NCI-H1092 treated with DMSO at 0.1 percent for 48 hours (cell line): ENCODE measurements around the gene IFNAR2.
A peak's percentile ranks its signal among the peaks of the same experiment; 100 is the strongest.

Source experiments
- DNase-seq: peaks from one replicate; lab custom pipeline; 2025; lab: John Stamatoyannopoulos, UW

Gene IFNAR2

DNA sequence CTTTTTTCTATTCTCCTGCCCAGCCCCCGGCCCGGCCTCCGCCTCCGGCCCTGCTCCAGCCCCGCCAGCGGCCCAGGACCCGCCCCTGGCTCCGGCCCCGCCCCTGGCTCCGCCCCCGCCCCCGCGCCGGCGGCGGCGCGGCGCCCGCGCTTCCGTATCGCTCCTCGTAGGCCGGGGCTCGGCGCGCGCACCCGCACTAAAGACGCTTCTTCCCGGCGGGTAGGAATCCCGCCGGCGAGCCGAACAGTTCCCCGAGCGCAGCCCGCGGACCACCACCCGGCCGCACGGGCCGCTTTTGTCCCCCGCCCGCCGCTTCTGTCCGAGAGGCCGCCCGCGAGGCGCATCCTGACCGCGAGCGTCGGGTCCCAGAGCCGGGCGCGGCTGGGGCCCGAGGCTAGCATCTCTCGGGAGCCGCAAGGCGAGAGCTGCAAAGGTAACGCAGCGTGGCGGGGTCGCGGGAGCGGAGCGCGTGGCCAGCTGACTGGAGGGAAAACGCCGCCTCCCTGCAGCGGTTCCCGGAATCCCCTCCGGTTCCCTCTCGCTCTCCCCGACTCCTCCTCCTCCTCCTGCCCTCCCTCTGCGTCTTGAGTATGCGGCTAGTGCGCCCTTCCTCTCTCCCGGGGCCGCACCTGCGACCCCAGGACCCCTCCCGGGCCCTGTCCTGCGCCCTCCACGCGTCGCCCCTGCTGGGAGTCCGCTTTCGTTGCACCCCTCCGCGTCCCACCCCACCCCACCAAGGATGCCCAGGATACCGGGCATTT lies at the start of gene IFNAR2:
TSS of gene IFNAR2 (plus strand) at position 155 of the 761 bp plus-strand sequence. CDS start 11,985 bp downstream, outside the sequence.
- DNase-seq, result peak; percentile 65

DNA sequence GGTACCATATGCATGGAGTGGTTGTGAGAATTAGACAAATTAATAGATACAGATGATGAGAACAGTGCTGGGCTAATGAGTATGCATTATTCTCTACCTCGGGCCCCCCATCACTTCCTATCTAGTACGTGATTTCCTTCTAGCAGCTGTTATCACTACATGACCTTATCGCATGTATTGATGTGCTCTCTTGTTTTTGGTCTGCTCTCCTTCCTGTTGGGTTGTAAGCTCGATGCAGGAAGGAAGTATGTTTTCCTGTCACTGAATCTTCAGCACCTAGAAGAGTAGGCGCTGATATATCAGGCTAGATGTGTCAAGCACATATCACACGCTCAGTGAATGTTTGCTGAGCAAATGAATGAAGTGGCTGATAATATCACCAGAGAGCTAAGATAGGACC lies 43.9 kb upstream of the IFNAR2 start:
- DNase-seq, result no peak

DNA sequence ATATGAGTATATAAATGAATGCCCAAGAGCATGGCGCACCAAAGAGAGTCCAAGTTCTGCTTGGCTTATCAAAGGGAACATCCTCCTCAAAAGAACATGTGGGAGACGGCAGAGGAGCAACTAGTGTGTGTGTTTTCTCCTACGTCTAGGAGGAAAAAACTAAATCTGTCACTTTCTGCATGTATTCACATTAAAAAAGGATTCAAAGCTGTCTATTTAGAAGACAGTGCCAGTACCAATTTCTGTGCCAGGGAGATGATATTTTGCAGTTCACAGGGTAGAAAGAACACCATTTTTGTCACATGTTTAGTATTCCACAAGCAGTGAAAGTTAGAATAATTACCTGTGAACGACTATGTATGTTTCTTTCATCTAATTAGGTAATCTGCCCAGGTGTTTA lies 42.5 kb upstream of the IFNAR2 start:
- no peak for DNase-seq

DNA sequence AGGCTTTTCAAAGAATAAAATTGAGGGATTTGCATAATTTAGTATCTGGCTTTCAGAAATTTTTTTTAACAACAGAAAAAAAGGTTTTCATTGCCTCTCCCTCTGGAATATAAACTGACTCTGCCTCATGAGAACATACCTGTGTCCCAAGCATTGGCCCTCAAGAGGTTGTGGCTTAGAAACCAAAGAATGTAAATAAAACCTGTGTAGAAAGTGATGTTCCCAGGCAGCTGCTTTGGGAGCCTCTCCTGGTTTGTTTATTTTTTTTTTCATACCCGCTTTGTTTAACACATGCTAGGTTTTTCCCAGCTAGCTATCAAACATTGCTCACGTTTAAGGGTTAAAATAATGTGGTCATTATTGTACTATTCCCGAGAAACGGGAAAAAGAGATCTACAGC lies 40.5 kb upstream of the IFNAR2 start:
- no peak for DNase-seq

DNA sequence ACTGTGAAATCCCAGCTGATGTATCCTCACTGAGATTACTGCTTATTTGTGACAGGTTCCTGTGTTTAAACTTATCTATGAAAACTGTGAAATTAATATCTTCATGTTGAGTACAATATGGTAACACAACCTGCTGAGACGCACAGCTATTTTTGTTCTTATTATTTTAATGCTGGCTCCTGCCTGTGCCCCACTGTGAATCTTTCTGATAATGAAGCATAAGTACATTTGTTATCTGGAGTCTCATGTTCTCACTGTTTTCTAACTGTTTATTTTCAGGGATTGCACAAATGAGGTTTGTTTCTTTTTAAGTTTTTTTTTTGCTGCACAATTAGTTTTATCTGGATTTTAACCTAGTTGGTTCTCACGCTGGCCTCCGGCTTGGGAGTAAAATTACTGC lies 39.9 kb upstream of the IFNAR2 start:
- no peak for DNase-seq

DNA sequence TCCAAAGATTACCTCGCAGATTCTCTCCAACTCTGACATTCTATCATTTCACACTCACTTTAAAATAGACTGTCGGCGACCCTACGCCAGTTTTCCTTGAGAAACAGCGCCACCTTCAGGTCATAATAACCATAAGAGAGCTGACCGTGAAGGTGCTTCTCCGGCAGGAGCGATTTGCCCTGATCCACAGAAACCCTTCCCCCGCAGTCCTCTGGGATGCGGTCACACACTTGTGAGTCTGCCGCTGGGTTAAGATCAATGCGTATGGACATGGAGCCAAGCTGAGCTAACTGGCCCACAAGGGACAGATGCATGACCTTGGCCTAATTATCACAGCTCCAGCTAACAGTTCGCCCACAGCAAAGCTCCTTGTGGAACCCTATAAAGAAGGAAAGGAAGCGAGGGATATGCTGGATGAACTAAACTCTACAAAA lies 32.8 kb upstream of the IFNAR2 start:
- peak; percentile 60 for DNase-seq

DNA sequence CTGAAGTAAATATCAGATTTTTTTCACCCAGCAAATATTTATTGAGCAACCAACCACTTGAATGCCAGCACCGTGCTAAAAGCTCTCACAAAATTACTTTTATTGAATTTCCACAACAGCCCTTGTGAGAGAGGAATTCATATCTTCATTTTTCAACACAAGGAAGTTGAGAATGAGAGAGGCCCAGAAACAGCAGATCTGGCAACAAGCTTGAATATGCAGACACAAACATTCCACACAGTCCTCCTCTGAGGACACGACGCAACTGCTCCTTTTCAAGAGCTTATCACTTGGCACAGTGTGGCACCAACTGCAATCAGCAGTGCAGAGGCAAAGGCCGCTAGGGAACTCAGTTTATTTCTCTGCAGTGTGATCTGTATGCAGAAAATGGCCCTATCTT lies 32.2 kb upstream of the IFNAR2 start:
- no peak for DNase-seq

DNA sequence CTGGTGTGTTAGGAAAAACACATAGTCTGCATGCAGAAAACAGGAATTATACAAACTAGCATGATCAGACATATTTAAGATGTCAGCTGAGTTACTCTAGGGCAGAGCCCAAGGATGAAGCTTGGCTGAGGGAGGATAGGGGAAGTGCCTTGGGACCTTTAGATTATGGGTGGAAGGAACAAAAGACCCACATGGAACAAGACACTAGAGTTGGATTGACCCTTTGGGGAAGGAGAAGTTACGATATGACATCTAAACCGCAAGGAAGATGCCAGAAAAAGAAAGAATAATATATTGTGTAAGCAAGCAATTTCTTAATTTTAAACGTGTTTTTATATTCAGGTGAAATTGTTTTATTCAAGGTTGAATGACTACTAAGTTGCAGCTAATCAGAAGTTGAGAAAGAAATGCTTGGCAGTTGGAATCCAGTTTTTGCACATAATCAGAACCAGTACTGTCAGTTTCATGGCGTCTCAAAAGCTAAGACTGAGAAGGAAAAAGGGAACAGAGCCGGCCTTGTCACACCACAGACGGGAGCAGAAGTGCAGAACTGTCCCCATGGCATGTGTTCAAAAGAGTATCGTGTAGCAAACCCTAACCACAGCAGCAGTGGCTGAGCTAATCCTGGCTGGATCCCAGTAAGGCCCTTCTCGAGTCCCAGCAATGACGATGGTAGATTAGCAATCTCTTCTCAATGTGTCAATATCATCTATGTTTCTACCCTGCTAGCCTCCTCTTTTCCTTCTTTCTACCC lies 31.2 kb upstream of the IFNAR2 start:
- DNase-seq, result no peak

DNA sequence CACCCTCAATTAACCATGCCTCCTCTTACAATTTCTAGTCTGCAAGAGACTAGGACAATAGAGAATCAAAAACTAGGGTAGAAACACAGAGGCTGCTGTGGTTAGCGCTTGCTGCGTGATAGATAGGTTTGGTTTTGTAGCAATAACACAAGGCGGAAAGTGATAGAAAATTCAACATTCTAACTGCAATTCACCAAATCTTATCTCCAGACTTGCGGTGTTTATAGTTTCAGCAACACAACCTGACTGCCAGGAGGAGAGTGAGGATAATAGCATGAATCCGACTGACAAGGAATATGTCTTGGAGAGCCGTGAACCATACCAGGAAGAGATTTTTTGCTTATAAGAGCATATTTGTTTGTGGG lies 30.7 kb upstream of the IFNAR2 start:
- DNase-seq, result no peak

DNA sequence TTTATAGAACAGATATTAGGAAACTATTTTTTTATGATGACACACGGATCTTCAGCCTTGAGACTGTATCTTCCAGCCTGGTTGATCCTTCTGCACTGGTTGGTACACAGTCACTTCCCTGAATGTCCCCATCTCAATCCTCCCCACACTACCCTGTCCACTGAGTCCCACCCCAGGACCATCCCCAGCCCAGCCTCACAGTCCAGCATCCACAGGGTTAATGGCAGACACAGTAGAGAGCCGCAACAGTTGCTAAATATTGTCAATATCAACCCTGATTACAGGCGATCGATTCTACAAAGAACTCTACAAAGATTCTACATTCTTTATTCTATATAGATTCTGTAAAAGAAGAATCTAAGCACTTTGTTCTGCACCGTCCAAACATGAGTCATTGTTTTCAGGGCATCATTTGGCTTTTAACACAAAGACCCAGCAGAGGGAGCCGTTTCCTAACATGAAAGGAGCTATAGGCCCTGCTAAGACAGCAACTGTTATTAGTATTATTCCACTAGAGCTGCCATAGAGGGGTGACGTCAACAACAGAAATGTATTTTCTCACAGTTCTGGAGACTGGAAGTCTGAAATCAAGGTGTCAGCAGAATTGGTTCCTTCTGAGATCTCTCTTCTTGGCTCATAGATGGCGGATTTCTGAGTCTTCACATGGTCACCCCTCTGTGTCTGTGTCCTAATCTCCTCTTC lies 30.1 kb upstream of the IFNAR2 start:
- peak; percentile 70 for DNase-seq

DNA sequence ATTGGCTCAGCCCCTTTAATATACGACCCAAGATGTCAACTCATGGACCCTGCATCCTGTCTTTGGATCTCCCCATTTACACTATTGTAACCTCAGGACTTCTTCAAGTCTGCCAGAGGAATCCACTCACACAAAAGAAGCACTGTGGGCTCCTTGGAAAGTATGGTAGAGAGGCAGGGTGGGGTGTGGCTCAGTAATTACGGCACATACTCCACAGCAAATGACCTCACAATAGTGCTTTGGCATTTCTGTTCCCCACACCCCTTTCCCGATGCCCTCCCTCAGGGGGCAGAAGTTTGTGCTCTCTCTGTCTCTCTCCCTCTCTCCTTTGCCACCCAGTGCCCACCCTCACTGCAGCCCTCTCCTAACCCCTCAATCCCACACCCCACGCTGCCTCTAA lies 27.8 kb upstream of the IFNAR2 start:
- no peak for DNase-seq

DNA sequence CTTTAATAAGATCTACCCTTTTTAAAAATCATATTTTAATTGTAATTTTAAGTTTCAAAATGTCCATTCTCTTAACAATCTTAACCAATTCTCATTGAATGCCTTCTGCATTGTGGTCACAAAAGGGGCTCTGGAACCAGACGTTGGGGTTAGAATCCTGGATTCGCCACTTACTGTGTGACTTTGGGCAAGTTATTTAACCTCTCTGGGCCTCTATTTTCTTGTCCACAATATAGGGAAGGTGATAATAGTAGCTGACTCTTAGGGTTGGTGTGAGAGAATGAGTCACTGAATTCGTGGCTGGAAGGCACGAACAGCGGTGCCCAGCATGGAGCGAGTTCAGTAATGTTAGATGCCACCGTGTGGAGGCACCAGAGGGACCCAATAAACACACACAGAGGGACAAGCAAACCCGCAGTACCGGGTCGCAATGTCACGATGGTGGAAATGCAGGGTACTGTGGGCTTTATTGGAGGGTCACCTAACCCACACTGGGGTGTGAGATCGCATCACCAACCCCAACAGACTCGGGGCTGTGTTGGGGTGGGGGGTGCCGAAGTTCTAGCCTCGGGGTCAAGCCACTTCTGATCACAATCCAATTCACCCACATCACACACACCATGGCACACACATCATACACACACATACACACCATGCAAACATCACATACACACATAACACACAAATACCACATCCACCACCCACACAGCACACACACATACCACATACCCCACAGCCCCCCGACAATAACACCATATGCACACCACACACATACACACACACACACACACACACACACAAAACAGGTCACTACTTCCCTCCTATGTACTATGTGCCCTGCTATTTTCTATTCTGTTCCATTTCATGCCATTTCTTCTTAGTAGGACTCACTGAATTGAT lies 27.0 kb upstream of the IFNAR2 start:
- DNase-seq, result no peak

DNA sequence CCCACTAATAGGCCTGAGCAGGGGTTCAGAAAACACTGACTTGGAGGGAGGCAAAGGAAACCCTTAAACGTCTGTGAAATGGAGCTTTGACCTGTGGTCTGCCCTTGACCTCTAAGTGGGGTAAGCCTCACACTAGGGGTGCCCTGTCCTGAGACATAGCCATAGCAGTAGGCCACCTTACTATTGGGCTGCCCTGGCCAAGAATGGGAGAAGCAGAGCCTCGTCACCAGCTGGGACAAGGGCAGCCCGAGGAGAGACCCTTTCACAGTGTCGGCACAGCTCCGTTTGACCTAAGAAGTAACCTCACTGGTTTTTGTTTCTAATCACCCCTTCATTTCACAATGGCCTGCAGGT lies 26.4 kb upstream of the IFNAR2 start:
- DNase-seq, result no peak

DNA sequence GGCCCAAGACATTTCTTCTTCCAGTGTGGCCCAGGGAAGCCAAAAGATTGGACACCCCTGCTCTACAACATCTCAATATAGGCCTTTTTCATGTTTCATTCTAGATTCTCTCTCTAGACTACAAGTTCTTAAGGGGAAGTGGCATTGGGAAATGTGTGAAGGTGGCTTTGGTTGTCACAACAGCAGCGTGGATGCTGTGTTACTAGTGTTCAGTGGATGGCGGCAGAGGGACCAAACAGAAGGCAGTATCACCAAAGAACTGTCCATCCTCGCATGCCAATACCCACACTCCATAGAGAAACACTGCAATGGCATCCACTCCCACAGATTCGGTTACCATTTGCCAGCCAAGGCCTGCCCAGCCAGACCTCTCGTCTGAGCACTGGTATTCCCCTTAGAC lies 24.3 kb upstream of the IFNAR2 start:
- DNase-seq, result no peak

DNA sequence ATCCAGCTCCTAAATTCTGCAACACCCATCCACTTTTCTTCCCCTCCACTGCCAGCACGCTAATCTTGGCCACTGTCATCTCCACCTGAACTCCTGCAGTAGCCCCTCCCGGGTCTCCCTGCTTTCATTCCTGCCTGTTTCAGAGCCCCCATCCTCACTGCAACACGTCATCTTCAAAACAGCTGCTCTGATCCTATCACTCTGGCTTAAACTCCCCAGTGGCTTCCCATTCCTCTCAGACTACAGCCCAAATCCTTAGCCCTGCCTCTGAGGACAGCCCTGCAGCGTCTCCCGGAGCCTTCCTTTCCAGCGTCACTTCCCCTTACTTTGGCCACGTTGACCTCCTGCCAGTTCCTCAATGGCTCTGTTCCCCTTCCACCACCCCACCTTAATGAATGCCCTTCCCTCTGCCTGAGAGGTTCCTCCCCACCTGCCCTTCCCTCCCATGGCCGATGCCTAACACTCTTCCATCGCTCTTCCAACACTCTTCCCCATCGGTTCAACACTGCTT lies 22.9 kb upstream of the IFNAR2 start:
- DNase-seq, result no peak

DNA sequence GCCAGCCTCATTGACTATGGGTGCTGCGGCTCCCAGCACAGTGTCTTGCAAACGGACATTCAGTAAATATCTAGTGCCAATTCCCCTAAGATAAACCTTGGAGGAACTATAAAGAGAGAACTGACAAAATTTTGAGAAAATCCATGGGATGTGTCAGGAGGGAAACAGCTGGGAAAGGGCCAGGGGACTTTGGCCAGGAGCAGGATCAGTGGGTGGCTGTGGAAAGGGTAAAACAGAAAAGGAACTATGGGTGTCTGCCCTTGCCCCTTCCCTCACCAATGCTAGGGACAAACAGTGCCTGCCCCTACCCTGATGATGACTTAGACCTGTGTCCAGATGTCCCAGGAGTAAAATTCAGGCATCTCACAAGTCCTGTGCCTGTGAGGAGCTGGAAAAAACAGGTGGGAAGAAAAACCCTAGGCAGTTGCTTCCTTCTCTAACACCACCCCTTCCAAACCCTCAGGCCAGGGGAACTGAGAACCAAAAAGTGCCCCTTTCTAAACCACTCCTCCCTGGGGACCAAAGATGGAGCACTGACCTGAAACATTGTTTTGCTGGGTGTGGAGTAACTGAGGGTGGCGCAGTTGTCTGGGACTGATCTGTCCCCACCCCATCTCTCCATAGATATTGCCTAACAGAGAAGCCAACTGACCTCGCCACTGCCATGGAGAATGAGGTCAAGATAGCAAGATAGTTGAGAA lies 22.1 kb upstream of the IFNAR2 start:
- no peak for DNase-seq

DNA sequence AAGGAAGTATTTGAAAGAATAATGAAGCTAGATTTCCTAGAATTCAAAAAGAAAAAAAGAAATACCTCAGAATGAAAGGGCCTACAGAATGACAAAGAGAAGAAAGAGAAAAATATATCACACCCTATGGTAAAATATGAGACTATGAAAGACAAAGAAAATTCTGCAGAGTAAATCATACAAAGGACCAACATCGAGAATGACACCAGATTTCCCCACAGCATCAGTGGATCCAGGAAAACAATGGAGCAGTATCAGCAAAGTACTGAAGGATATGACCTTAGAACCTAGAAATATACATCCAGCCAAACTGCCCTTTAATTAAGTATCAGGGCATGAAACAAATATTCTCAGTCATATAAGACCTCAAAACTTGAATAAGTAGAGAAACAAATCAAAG lies 21.2 kb upstream of the IFNAR2 start:
- no peak for DNase-seq

DNA sequence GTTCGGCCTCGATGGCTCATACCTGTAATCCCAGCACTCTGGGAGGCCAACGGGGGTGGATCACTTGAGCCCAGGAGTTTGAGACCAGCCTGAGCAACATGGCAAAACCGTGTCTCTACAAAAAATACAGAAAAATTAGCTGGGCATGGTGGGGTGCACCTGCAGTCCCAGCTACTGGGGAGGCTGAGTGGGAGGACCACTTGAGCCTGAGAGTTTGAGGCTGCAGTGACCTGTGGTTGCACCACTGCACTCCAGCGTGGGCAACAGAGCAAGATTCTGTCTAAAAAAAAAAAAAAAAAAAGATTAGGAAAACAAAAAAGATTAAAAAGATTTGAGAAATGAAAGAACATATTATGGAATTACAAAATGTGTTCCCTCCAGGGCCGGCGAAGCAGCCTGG lies 18.4 kb upstream of the IFNAR2 start:
- no peak for DNase-seq

DNA sequence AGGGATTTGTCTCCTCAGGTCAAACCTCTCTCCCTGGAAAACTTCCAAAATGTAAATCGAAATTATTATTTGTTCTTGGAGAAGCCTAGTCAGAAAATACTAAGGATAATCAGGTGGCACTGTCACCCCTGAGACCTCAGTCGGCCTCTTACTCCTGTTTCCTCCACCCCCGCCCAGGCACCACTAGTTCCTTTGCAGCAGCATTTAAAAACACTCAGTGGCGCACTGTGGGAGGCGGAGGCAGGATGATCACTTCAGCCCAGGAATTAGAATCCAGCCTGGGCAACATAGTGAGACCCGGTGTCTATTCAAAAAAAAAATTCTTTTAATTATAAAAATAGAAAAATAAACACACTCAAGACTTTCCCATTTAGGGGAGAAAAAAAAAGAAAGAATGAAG lies 18.0 kb upstream of the IFNAR2 start:
- DNase-seq, result no peak

DNA sequence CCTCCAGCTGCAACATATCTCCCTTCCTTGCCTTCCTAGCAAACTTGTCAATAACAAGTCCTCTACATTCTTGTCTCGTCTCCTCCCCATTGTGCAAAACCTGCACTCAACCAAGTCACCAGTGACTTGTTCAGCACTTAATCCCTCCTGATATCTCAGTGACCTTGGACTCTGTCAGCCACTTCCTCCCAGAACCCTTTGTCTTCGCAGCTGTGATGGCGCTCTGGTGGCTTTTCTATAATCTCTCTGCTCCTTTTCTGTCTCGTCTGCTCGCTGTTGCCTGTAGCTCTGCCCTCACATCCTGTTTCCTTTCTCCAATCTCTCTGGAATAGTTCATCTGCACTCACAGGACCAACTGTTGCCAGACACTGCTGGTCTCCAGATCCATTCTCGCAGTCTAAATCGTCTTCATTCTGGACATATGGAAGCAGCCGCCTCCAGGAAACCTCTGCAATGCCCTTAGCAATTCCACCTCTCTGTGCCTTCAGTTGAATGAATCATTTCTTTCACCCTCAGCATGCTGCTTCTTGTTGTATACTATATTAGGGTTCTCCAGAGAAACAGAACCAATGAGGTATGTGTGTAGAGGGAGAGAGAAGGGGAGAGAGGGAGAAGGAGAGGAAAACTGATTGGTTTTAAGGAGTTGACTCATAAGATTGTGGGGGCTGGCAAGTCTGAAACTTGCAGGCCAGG lies 17.4 kb upstream of the IFNAR2 start:
- DNase-seq, result no peak

DNA sequence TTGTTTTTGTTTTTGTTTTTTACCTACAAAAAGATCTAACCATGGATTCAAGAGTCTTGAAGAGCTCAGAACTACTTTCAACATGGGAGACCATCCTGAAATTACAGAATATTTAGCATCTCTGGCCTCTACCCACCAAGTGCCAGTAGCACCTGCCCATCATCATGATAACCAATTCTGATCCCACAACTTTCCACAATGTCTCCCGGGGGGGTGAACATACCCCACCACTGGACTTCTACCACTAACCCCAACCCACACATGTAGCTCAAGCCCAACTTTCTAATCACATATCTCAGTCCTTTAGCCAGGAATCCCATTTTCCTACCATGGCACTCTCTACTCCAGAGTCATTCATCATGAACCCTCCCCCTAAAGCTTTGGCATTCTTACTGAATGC lies 15.7 kb upstream of the IFNAR2 start:
- no peak for DNase-seq
